ENCODE data around the gene CREB3L4. TPM values are rescaled to one million over a fixed set of nuclear protein-coding genes. Genes with fewer than 3 reads are reported as not detected.

CREB3L4 gene
- 8.1 and 9.8 TPM in 2 replicates for total RNA-seq

GRCh38 chr1:153967107-153967999 is at the start of gene CREB3L4:
TSS of gene CREB3L4 (plus strand) at chr1:153967902. CDS start at chr1:153968526, 624 bp downstream.
- Mint-ChIP-seq H3K27me3 (ENCODE audit: insufficient read depth) (no peaks in the 10 kb centered on the region), H3K9me3 (peaks cover 3% of the 10 kb centered on the region), H3K4me3 (peak within 1 kb of the TSS; percentile 97), H3K4me1 (ENCODE audit: low read depth) (peaks cover 52% of the 10 kb centered on the region), H3K36me3 (ENCODE audit: low read depth) (peaks cover 12% of the 10 kb centered on the region), H3K27ac (peak within 1 kb of the TSS; percentile 95)
- intact Hi-C loops (cut with micrococcal nuclease) = loop anchor here (1.0 to 10.0 kb wide), 8 partner anchors 9 to 423 kb away; partner anchors contain the start of genes CRTC2, JTB, RAB13 and RPS27
- DNase-seq (ENCODE audit: low spot score) = peak; percentile 80

GRCh38 chr1:153919876-153920852 is 47.5 kb upstream of the CREB3L4 start:
- Mint-ChIP-seq H3K4me3 (peak overlapping the region; percentile 87), H3K27ac (peak overlapping the region; percentile 72), H3K27me3 (ENCODE audit: insufficient read depth) (peaks cover 2% of the 10 kb centered on the region), H3K36me3 (ENCODE audit: low read depth) (peaks cover 17% of the 10 kb centered on the region), H3K4me1 (ENCODE audit: low read depth) (peaks cover 64% of the 10 kb centered on the region), H3K9me3 (no peaks in the 10 kb centered on the region)
- peak; percentile 16 for DNase-seq (ENCODE audit: low spot score)
- intact Hi-C loops (cut with micrococcal nuclease) = loop anchor here (1.0 to 2.0 kb wide), 2 partner anchors 71 to 99 kb away; no protein-coding TSS in a partner anchor

- Mint-ChIP-seq H3K27ac (peak overlapping the region; percentile 82), H3K4me3 (peak overlapping the region; percentile 87)
- intact Hi-C loops (cut with micrococcal nuclease) = loop anchor here (2.0 kb wide), 1 partner anchor 72 kb away; no protein-coding TSS in a partner anchor
Measured at GRCh38 chr1:153921080-153921802, 46.5 kb upstream of the CREB3L4 start.

GRCh38 chr1:153921803-153922075 is 46.0 kb upstream of the CREB3L4 start:
- Mint-ChIP-seq H3K27ac (peak overlapping the region; percentile 82), H3K36me3 (ENCODE audit: low read depth) (peaks cover 12% of the 10 kb centered on the region), H3K4me3 (peak overlapping the region; percentile 87), H3K9me3 (no peaks in the 10 kb centered on the region), H3K4me1 (ENCODE audit: low read depth) (peaks cover 58% of the 10 kb centered on the region), H3K27me3 (ENCODE audit: insufficient read depth) (peaks cover 2% of the 10 kb centered on the region)
- peak; percentile 6 for DNase-seq (ENCODE audit: low spot score)
- intact Hi-C loops (cut with micrococcal nuclease) = loop anchor here (2.0 kb wide), 8 partner anchors 33 to 351 kb away; partner anchors contain the start of genes HAX1, JTB and UBAP2L

More at GRCh38 chr1:153921080-153921802, 46.5 kb upstream of the CREB3L4 start:
- H3K27me3 Mint-ChIP-seq (ENCODE audit: insufficient read depth) = peaks cover 2% of the 10 kb centered on the region
- H3K9me3 Mint-ChIP-seq = no peaks in the 10 kb centered on the region
- peaks cover 61% of the 10 kb centered on the region for H3K4me1 Mint-ChIP-seq (ENCODE audit: low read depth)
- peaks cover 15% of the 10 kb centered on the region for H3K36me3 Mint-ChIP-seq (ENCODE audit: low read depth)
- DNase-seq (ENCODE audit: low spot score) = no peak

GRCh38 chr1:153922076-153922971 is 45.4 kb upstream of the CREB3L4 start:
- peak overlapping the region; percentile 92 for H3K27ac Mint-ChIP-seq
- H3K4me1 Mint-ChIP-seq (ENCODE audit: low read depth) = peaks cover 58% of the 10 kb centered on the region
- H3K4me3 Mint-ChIP-seq = peak overlapping the region; percentile 97
- DNase-seq (ENCODE audit: low spot score) = peak; percentile 12
- H3K27me3 Mint-ChIP-seq (ENCODE audit: insufficient read depth) = peaks cover 2% of the 10 kb centered on the region
- H3K9me3 Mint-ChIP-seq = no peaks in the 10 kb centered on the region
- peaks cover 12% of the 10 kb centered on the region for H3K36me3 Mint-ChIP-seq (ENCODE audit: low read depth)
- intact Hi-C loops (cut with micrococcal nuclease) = loop anchor here (2.0 kb wide), 7 partner anchors 34 to 350 kb away; partner anchors contain the start of genes HAX1, JTB and UBAP2L

- Mint-ChIP-seq H3K36me3 (ENCODE audit: low read depth) (peaks cover 5% of the 10 kb centered on the region), H3K4me3 (peak within 1 kb of the TSS; percentile 97), H3K27me3 (ENCODE audit: insufficient read depth) (peaks cover 2% of the 10 kb centered on the region), H3K9me3 (no peaks in the 10 kb centered on the region), H3K27ac (peak within 1 kb of the TSS; percentile 92), H3K4me1 (ENCODE audit: low read depth) (peaks cover 53% of the 10 kb centered on the region)
- intact Hi-C loops (cut with micrococcal nuclease) = loop anchor here (1.0 to 2.0 kb wide), 13 partner anchors 22 to 350 kb away; partner anchors contain the start of genes CREB3L4, CRTC2, HAX1 and JTB
- peak; percentile 99 for DNase-seq (ENCODE audit: low spot score)
Measured at GRCh38 chr1:153922972-153923925, 44.5 kb upstream of the CREB3L4 start, which contains the start of gene GATAD2B. TSS of gene GATAD2B (minus strand) at chr1:153922972. CDS start at chr1:153828347, 94,625 bp downstream.

GRCh38 chr1:153926405-153926804 is 41.3 kb upstream of the CREB3L4 start:
- no peak for DNase-seq (ENCODE audit: low spot score)
- no peaks in the 10 kb centered on the region for H3K9me3 Mint-ChIP-seq
- no peak overlapping the region for H3K27ac Mint-ChIP-seq
- H3K27me3 Mint-ChIP-seq (ENCODE audit: insufficient read depth) = peaks cover 2% of the 10 kb centered on the region
- intact Hi-C loops (cut with micrococcal nuclease) = no loop called here
- H3K4me1 Mint-ChIP-seq (ENCODE audit: low read depth) = peaks cover 30% of the 10 kb centered on the region
- no peaks in the 10 kb centered on the region for H3K36me3 Mint-ChIP-seq (ENCODE audit: low read depth)
- H3K4me3 Mint-ChIP-seq = no peak overlapping the region

- no peaks in the 10 kb centered on the region for H3K9me3 Mint-ChIP-seq
- peaks cover 4% of the 10 kb centered on the region for H3K36me3 Mint-ChIP-seq (ENCODE audit: low read depth)
- no peak for DNase-seq (ENCODE audit: low spot score)
- peak overlapping the region; percentile 56 for H3K27ac Mint-ChIP-seq
- intact Hi-C loops (cut with micrococcal nuclease) = no loop called here
- H3K27me3 Mint-ChIP-seq (ENCODE audit: insufficient read depth) = no peaks in the 10 kb centered on the region
- peaks cover 24% of the 10 kb centered on the region for H3K4me1 Mint-ChIP-seq (ENCODE audit: low read depth)
- no peak overlapping the region for H3K4me3 Mint-ChIP-seq
Measured at GRCh38 chr1:153928245-153928644, 39.5 kb upstream of the CREB3L4 start.

- peak overlapping the region; percentile 21 for H3K27ac Mint-ChIP-seq
- no peaks in the 10 kb centered on the region for H3K27me3 Mint-ChIP-seq (ENCODE audit: insufficient read depth)
- H3K9me3 Mint-ChIP-seq = no peaks in the 10 kb centered on the region
- intact Hi-C loops (cut with micrococcal nuclease) = no loop called here
- peaks cover 4% of the 10 kb centered on the region for H3K36me3 Mint-ChIP-seq (ENCODE audit: low read depth)
- no peak for DNase-seq (ENCODE audit: low spot score)
- no peak overlapping the region for H3K4me3 Mint-ChIP-seq
- H3K4me1 Mint-ChIP-seq (ENCODE audit: low read depth) = peaks cover 18% of the 10 kb centered on the region
Measured at GRCh38 chr1:153928791-153929341, 38.8 kb upstream of the CREB3L4 start.

GRCh38 chr1:153929426-153929825 is 38.3 kb upstream of the CREB3L4 start:
- no peaks in the 10 kb centered on the region for H3K27me3 Mint-ChIP-seq (ENCODE audit: insufficient read depth)
- H3K4me1 Mint-ChIP-seq (ENCODE audit: low read depth) = peaks cover 13% of the 10 kb centered on the region
- no peak for DNase-seq (ENCODE audit: low spot score)
- H3K9me3 Mint-ChIP-seq = no peaks in the 10 kb centered on the region
- H3K27ac Mint-ChIP-seq = no peak overlapping the region
- intact Hi-C loops (cut with micrococcal nuclease) = no loop called here
- peaks cover 6% of the 10 kb centered on the region for H3K36me3 Mint-ChIP-seq (ENCODE audit: low read depth)
- H3K4me3 Mint-ChIP-seq = no peak overlapping the region
